Measurements from ENCODE around the gene PSMC2. TPM values are rescaled to one million over a fixed set of nuclear protein-coding genes. Genes with fewer than 3 reads are reported as not detected.

Gene PSMC2
- total RNA-seq (2022; extraction: Qiagen RNA extraction; ENCODE audit: low read depth), result 161 to 193 TPM (median 169 TPM) in 5 replicates

GRCh38 chr7:103347507-103348267 is at the start of gene PSMC2:
TSS of gene PSMC2 (plus strand) at chr7:103347643. CDS start at chr7:103347712, 69 bp downstream.

GRCh38 chr7:103344453-103345149 is 2.8 kb upstream of the PSMC2 start, which contains the start of gene DNAJC2:
TSS of gene DNAJC2 (minus strand) at chr7:103344767. CDS start at chr7:103344622, 145 bp downstream.

Other genes starting within 250 kb of the PSMC2 start
- 3.2 to 6.2 TPM (median 4.5 TPM) in 5 replicates for gene NAPEPLD, start 198.5 kb upstream of the PSMC2 start, total RNA-seq (2022; extraction: Qiagen RNA extraction; ENCODE audit: low read depth)
- 62.4 to 70.0 TPM (median 67.0 TPM) in 5 replicates for gene PMPCB, start 50.2 kb upstream of the PSMC2 start, total RNA-seq (2022; extraction: Qiagen RNA extraction; ENCODE audit: low read depth)
- 41.5 to 50.6 TPM (median 46.6 TPM) in 5 replicates for gene DNAJC2, start 2.9 kb upstream of the PSMC2 start, total RNA-seq (2022; extraction: Qiagen RNA extraction; ENCODE audit: low read depth)
- not detected in 5 replicates for gene SLC26A5, start 98.6 kb downstream of the PSMC2 start, total RNA-seq (2022; extraction: Qiagen RNA extraction; ENCODE audit: low read depth)

Data from A549 treated with DMSO at 1 μM for 4 hours (cell line).